ENCODE results near the gene CD7. TPM values are rescaled to one million over a fixed set of nuclear protein-coding genes. Genes with fewer than 3 reads are reported as not detected.

The CD7 gene
- total and polyA plus RNA-seq, 9 of the 15 experiments (the other 6 are each of a cell fraction or from before 2014, with no cell fraction given): 0.21 to 0.35 TPM; not detected in 7

DNA sequence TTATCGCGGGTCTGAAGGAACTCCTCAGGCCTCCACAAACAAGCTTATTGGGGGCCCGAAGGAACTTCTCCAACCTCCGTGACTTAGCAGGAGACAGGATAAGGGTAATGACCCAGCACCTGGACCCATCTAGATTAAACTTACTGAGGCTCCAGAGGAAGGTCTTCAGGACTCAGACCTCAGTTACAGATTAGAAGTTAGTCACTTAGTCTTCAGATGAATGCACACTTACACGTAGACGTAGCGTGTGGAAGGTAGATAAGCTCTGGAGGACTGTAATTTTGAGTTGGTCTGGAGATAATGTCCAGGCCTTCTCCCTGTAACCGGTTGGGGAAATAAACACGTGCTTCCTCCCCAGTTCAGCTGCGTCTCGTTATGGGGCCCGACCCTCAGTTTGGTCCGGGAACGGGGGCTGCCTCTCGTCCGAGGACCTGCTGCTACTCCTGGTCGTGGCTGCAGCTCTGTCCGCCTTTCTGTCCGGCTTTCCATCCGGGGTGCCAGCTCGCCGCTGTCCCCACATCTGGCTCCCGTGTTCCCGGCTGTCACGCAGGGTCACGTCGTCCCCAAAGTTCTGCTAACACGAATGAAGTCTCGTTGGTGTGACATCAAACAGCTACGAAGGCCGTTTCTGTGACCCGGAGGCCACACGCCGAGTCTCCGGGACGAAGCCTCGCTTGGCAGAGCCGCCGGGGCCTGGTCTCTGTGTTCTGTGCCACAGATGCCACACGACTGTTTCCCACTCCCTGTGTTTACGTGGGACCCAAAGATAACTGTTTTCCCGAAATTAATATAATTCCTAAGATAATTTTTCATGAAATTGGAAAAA, 28.0 kb upstream of the CD7 start (continued):
- TF ChIP-seq ZNF518B (CRISPR knock-in tag; IDR thresholded peaks at IDR 0.05): no peak
- TF ChIP-seq ZNF277 (CRISPR knock-in tag; IDR thresholded peaks at IDR 0.05; ENCODE audit: borderline replicate concordance): no peak
- TF ChIP-seq FOXP1 (CRISPR knock-in tag; IDR thresholded peaks at IDR 0.05): no peak
- TF ChIP-seq SFPQ (IDR thresholded peaks at IDR 0.05; ENCODE audit: low read depth, low read length): no peak
- TF ChIP-seq ZNF395 (CRISPR knock-in tag; IDR thresholded peaks at IDR 0.05): peak; percentile 95
- peak; percentile 99 for TF ChIP-seq L3MBTL2 (IDR thresholded peaks at IDR 0.05)
- no peak; the same call in 1 of the 2 replicates for TF ChIP-seq SAFB (IDR thresholded peaks at IDR 0.05; ENCODE audit: borderline replicate concordance, low read depth, low read length)
- peak; percentile 94 for TF ChIP-seq STAT5A (IDR thresholded peaks at IDR 0.05; ENCODE audit: borderline replicate concordance, low read length)
- TF ChIP-seq, protein P1, sequence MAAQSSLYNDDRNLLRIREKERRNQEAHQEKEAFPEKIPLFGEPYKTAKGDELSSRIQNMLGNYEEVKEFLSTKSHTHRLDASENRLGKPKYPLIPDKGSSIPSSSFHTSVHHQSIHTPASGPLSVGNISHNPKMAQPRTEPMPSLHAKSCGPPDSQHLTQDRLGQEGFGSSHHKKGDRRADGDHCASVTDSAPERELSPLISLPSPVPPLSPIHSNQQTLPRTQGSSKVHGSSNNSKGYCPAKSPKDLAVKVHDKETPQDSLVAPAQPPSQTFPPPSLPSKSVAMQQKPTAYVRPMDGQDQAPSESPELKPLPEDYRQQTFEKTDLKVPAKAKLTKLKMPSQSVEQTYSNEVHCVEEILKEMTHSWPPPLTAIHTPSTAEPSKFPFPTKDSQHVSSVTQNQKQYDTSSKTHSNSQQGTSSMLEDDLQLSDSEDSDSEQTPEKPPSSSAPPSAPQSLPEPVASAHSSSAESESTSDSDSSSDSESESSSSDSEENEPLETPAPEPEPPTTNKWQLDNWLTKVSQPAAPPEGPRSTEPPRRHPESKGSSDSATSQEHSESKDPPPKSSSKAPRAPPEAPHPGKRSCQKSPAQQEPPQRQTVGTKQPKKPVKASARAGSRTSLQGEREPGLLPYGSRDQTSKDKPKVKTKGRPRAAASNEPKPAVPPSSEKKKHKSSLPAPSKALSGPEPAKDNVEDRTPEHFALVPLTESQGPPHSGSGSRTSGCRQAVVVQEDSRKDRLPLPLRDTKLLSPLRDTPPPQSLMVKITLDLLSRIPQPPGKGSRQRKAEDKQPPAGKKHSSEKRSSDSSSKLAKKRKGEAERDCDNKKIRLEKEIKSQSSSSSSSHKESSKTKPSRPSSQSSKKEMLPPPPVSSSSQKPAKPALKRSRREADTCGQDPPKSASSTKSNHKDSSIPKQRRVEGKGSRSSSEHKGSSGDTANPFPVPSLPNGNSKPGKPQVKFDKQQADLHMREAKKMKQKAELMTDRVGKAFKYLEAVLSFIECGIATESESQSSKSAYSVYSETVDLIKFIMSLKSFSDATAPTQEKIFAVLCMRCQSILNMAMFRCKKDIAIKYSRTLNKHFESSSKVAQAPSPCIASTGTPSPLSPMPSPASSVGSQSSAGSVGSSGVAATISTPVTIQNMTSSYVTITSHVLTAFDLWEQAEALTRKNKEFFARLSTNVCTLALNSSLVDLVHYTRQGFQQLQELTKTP (IDR thresholded peaks at IDR 0.05; ENCODE audit: low read depth in 1 of 2, partially characterized antibody in 2 of 2): peak; percentile 72 to 74
- TF ChIP-seq MYC (IDR thresholded peaks at IDR 0.05; ENCODE audit: low read depth, low read length): peak; percentile 97
- TF ChIP-seq MYC (CRISPR knock-in tag; IDR thresholded peaks at IDR 0.05; ENCODE audit: borderline replicate concordance, low read depth): peak; percentile 94
- no peak for TF ChIP-seq SREBF2 (CRISPR knock-in tag; IDR thresholded peaks at IDR 0.05)
- peak; percentile 98 for TF ChIP-seq CBFA2T2 (conservative IDR thresholded peaks at IDR 0.05)

All from K562 (cell line).